GM12878 (cell line): Measurements from ENCODE around the gene PPP1R1C. TPM values are rescaled to one million over a fixed set of nuclear protein-coding genes. Genes with fewer than 3 reads are reported as not detected.

Experiments used
- ATAC-seq: fragments of 200-7000 bp; cut with Tn5 transposase; 3 replicates; pipeline ENCODE4 v1.9.1; 2020; ENCODE audit warnings: mild to moderate bottlenecking, moderate library complexity
- BruUV-seq: library from RNA; stranded (reverse); fragments of 400-500 nt; replicated peaks from 2 replicates; lab custom pipeline; 2021; lab: Mats Ljungman, UMichigan
- CTCF ChIA-PET: fragments of 300-600 bp; sonication (Branson Sonifier 250); formaldehyde crosslinking; extraction: SDS; loops from one replicate; lab custom pipeline; 2021; ENCODE audit warnings: inconsistent platforms; lab: Yijun Ruan, JAX
- POLR2A ChIA-PET: fragments of 350-600 bp; formaldehyde crosslinking; extraction: SDS; loops from one replicate; lab custom pipeline; 2021; ENCODE audit warnings: inconsistent platforms; lab: Charles Lee
- RAD21 ChIA-PET: fragments of 300-600 bp; sonication (Branson Sonifier 250); formaldehyde crosslinking; loops from one replicate; lab custom pipeline; 2023; ENCODE audit warnings: antibody characterized with exemption; ENCODE audit not compliant: unreplicated experiment; lab: Charles Lee
- SMC1A ChIA-PET: fragments of 300-600 bp; sonication (Branson Sonifier 250); formaldehyde crosslinking; loops from one replicate; lab custom pipeline; 2023; ENCODE audit not compliant: unreplicated experiment, uncharacterized antibody; lab: Charles Lee
- DNase-seq: peaks from one replicate; pipeline ENCODE4 v3.0.0-alpha.2; 2011; ENCODE audit warnings: low read depth, low spot score
- FAIRE-seq: peaks from 3 replicates; lab custom pipeline; 2011; peaks lifted over from hg19 to GRCh38; lab: Jason Lieb, UNC
- H2AFZ ChIP-seq: 2 replicates; pipeline ENCODE4 v1.6.0; 2011; ENCODE audit warnings: low read depth, low read length, control low read depth; ENCODE audit not compliant: control insufficient read depth
- H3K27ac ChIP-seq: 2 replicates; pipeline ENCODE4 v1.5.1; 2011; ENCODE audit warnings: control low read depth; ENCODE audit not compliant: control insufficient read depth, insufficient read depth
- H3K27me3 ChIP-seq, 2 experiments: replicated peaks in 1 of 2; 2 replicates each; pipeline versions ENCODE4 v1.6.0 to v1.6.1; 2011; ENCODE audit warnings: low read length in 1 of 2; ENCODE audit not compliant: control insufficient read depth in 2 of 2, insufficient read depth in 2 of 2
- H3K36me3 ChIP-seq, 2 experiments: 2 replicates each; pipeline ENCODE4 v1.5.1; 2011; ENCODE audit warnings: low read length in 1 of 2; ENCODE audit not compliant: control insufficient read depth in 2 of 2, insufficient read depth in 2 of 2
- H3K4me1 ChIP-seq: 2 replicates; pipeline ENCODE4 v1.6.1; 2011; ENCODE audit warnings: mild to moderate bottlenecking, low read length, moderate library complexity, mixed read lengths; ENCODE audit not compliant: control insufficient read depth, insufficient read depth
- H3K4me2 ChIP-seq: 2 replicates; pipeline ENCODE4 v1.6.0; 2011; ENCODE audit warnings: control low read depth; ENCODE audit not compliant: control insufficient read depth, insufficient read depth
- H3K4me3 ChIP-seq: fragments of 200-600 bp; sonication (generic); 2 replicates; pipeline ENCODE4 v1.5.1; 2016
- H3K79me2 ChIP-seq: 2 replicates; pipeline ENCODE4 v1.6.0; 2011; ENCODE audit warnings: low read length; ENCODE audit not compliant: control insufficient read depth, insufficient read depth
- H3K9ac ChIP-seq: 2 replicates; pipeline ENCODE4 v1.8.0; 2011; ENCODE audit warnings: low read length, control low read depth, mixed read lengths; ENCODE audit not compliant: control insufficient read depth, insufficient read depth
- H3K9me3 ChIP-seq: replicated peaks from 3 replicates; pipeline ENCODE4 v1.5.1; 2011; ENCODE audit warnings: mild to moderate bottlenecking, low read length; ENCODE audit not compliant: control insufficient read depth, insufficient read depth
- H4K20me1 ChIP-seq: 2 replicates; pipeline ENCODE4 v1.6.0; 2011; ENCODE audit not compliant: control insufficient read depth, insufficient read depth
- CTCF ChIP-seq, 3 experiments: IDR thresholded peaks in 2 of 3; conservative IDR thresholded peaks in 1 of 3; 2 replicates each; pipeline ENCODE4 v1.5.1; 2011; ENCODE audit warnings: low read depth in 3 of 3, low read length in 3 of 3, mild to moderate bottlenecking in 3 of 3, control low read depth in 2 of 3, moderate library complexity in 2 of 3, inconsistent platforms in 1 of 3, mixed read lengths in 1 of 3; ENCODE audit not compliant: control insufficient read depth in 2 of 3, insufficient read depth in 1 of 3; ENCODE audit errors: extremely low read depth in 1 of 3
- EZH2 ChIP-seq: IDR thresholded peaks from 2 replicates; pipeline ENCODE4 v1.6.1; 2012; ENCODE audit warnings: low read depth, mild to moderate bottlenecking, control low read depth, inconsistent platforms, low read length, borderline replicate concordance; ENCODE audit not compliant: control insufficient read depth
- NR2C2 ChIP-seq: IDR thresholded peaks from 2 replicates; pipeline ENCODE4 v1.6.1; 2011; ENCODE audit warnings: borderline replicate concordance, low read depth; ENCODE audit not compliant: control insufficient read depth, insufficient read length
- ZNF687 ChIP-seq: fragments of 450-650 bp; IDR thresholded peaks from 2 replicates; pipeline ENCODE4 v1.6.1; 2017; ENCODE audit warnings: mild to moderate bottlenecking, moderate library complexity
- WGBS: methylation state at CpG from one replicate; pipeline ENCODE4 v1.1.6; 2016; ENCODE audit warnings: low lambda C conversion rate; ENCODE audit not compliant: insufficient replicate concordance, insufficient coverage; ENCODE audit errors: missing lambda C conversion rate; 5-methylcytosine and 5-hydroxymethylcytosine counted together
- in situ Hi-C: fragments of 300-500 bp; cut with MboI; formaldehyde crosslinking; loops from 9 replicates; pipeline ENCODE4 v1.14.3; 2018; ENCODE audit warnings: mixed read lengths
- intact Hi-C: fragments of 100-400 bp; cut with micrococcal nuclease; formaldehyde crosslinking; loops from one replicate; pipeline ENCODE4 v1.14.2; 2022; ENCODE audit not compliant: unreplicated experiment
- polyA plus RNA-seq, 11 experiments: library from polyadenylated mRNA; depleted of rRNA in 4 of 11; unstranded in 6 of 11; stranded (reverse) in 5 of 11; fragments of >200 nt; fragmentation: Nextera tagmentation in 4 of 11; fragmentation: Illumina TruSeq in 1 of 11; extraction: Ambion mirVana in 4 of 11; extraction: Trizol in 1 of 11; gene quantifications; 1 replicate in 1 of 11; 2 replicates in 10 of 11; pipeline versions ENCODE4 v1.2.1 to v1.2.3, GENCODE V29; 2011 to 2016; ENCODE audit warnings: inconsistent platforms in 2 of 11, missing spikeins in 2 of 11, low read depth in 1 of 11
- total RNA-seq, 4 experiments: library from RNA; depleted of rRNA in 3 of 4; stranded (reverse); fragments of >200 nt in 3 of 4; fragmentation: Illumina TruSeq in 1 of 4; extraction: Trizol in 1 of 4; gene quantifications; 2 replicates each; pipeline versions ENCODE4 v1.2.1 to v1.2.3, GENCODE V29; 2013 to 2021

The PPP1R1C gene
- total and polyA plus RNA-seq, 10 of the 15 experiments (the other 5 are each of a cell fraction or from before 2014, with no cell fraction given) = 0.11 TPM; not detected in 9

- TF ChIP-seq ZNF687 (no peak), CTCF (IDR thresholded peaks at IDR 0.05 in 2 of 3, conservative IDR thresholded peaks at IDR 0.05 in 1 of 3; ENCODE audit: control insufficient read depth in 2 of 3, extremely low read depth in 1 of 3, insufficient read depth in 1 of 3, low read depth in 3 of 3, low read length in 3 of 3) (no peak), EZH2 (no peak)
Observed at GRCh38 chr2:182110347-182110746, 124.7 kb downstream of the PPP1R1C start (continued).

GRCh38 chr2:182113334-182113733 is 127.7 kb downstream of the PPP1R1C start:
- 20% methylated on average over 3 of the region's 3 CpGs for WGBS
- H3K27me3 ChIP-seq = no peaks in the 10 kb centered on the region; a peak in 1 of 4 replicates
- CTCF ChIA-PET = no interaction called here
- no peaks in the 10 kb centered on the region for H3K9me3 ChIP-seq
- SMC1A ChIA-PET = no interaction called here
- H3K27ac ChIP-seq = no peak overlapping the region
- no peak overlapping the region for H3K4me2 ChIP-seq
- ATAC-seq (no peak), FAIRE-seq (no peak), DNase-seq (no peak)
- H3K4me1 ChIP-seq = no peaks in the 10 kb centered on the region
- H4K20me1 ChIP-seq = no peaks in the 10 kb centered on the region
- POLR2A ChIA-PET = no interaction called here
- BruUV-seq = no TSS peak
- no peak for TF ChIP-seq NR2C2
- no peaks in the 10 kb centered on the region for H3K36me3 ChIP-seq
- in situ Hi-C loops = no loop called here
- H3K4me3 ChIP-seq = no peak overlapping the region
- H3K79me2 ChIP-seq = no peaks in the 10 kb centered on the region
- intact Hi-C loops = no loop called here
- no peak overlapping the region for H3K9ac ChIP-seq
- RAD21 ChIA-PET = no interaction called here
- H2AFZ ChIP-seq = no peak overlapping the region
